OCI-LY1 (cell line): ENCODE measurements around the gene KLHL29.

ENCODE experiments used
- H2AFZ ChIP-seq: fragments of 200-600 bp; sonication (generic), shearing (Covaris generic); 2 replicates; pipeline ENCODE4 v1.6.0; 2014; ENCODE audit warnings: antibody characterized with exemption, mild to moderate bottlenecking, low read length
- H3F3A ChIP-seq: fragments of 200-600 bp; sonication (generic), shearing (Covaris generic); 2 replicates; pipeline ENCODE4 v1.6.0; 2014; ENCODE audit warnings: mild to moderate bottlenecking, antibody characterized with exemption, low read length, moderate library complexity; ENCODE audit not compliant: insufficient read depth
- H3K27ac ChIP-seq: fragments of 200-600 bp; sonication (generic); 2 replicates; pipeline ENCODE4 v1.5.1; 2014; ENCODE audit warnings: low read length, mixed run types, mild to moderate bottlenecking, low read depth; ENCODE audit not compliant: poor library complexity, severe bottlenecking
- H3K27me3 ChIP-seq: fragments of 200-600 bp; sonication (generic); 2 replicates; pipeline ENCODE4 v1.6.0; 2014; ENCODE audit warnings: antibody characterized with exemption, mild to moderate bottlenecking, low read length, moderate library complexity; ENCODE audit not compliant: insufficient read depth
- H3K36me3 ChIP-seq: fragments of 200-600 bp; sonication (generic); 2 replicates; pipeline ENCODE4 v1.6.1; 2014; ENCODE audit warnings: mild to moderate bottlenecking, antibody characterized with exemption, low read length, moderate library complexity, mixed read lengths; ENCODE audit not compliant: insufficient read depth
- H3K4me1 ChIP-seq: fragments of 200-600 bp; sonication (generic); 2 replicates; pipeline ENCODE4 v1.5.1; 2014; ENCODE audit warnings: mild to moderate bottlenecking, low read length, moderate library complexity; ENCODE audit not compliant: insufficient read depth, severe bottlenecking
- H3K4me2 ChIP-seq: fragments of 200-600 bp; sonication (generic), shearing (Covaris generic); 2 replicates; pipeline ENCODE4 v1.6.1; 2014; ENCODE audit warnings: low read length
- H3K4me3 ChIP-seq: fragments of 200-600 bp; sonication (generic); 2 replicates; pipeline ENCODE4 v1.5.1; 2014; ENCODE audit warnings: low read length, low read depth, mild to moderate bottlenecking, mixed read lengths; ENCODE audit not compliant: poor library complexity, severe bottlenecking
- H3K79me2 ChIP-seq: fragments of 200-600 bp; shearing (Covaris generic); 2 replicates; pipeline ENCODE4 v1.6.1; 2016; ENCODE audit warnings: mixed run types, low read length, mixed read lengths; ENCODE audit not compliant: insufficient read depth
- H3K9ac ChIP-seq: fragments of 200-600 bp; sonication (generic), shearing (Covaris generic); 2 replicates; pipeline ENCODE4 v1.6.1; 2014; ENCODE audit warnings: mild to moderate bottlenecking, low read length, mixed read lengths
- H3K9me2 ChIP-seq: fragments of 200-600 bp; sonication (generic), shearing (Covaris generic); 2 replicates; pipeline ENCODE4 v1.6.1; 2014; ENCODE audit warnings: low read depth, mild to moderate bottlenecking, low read length, mixed read lengths
- H3K9me3 ChIP-seq: fragments of 200-600 bp; shearing (Covaris generic); 2 replicates; pipeline ENCODE4 v1.6.1; 2014; ENCODE audit warnings: low read length, mixed read lengths
- H4K20me1 ChIP-seq: fragments of 200-600 bp; sonication (generic), shearing (Covaris generic); 2 replicates; pipeline ENCODE4 v1.6.0; 2016; ENCODE audit warnings: mild to moderate bottlenecking, low read length; ENCODE audit not compliant: insufficient read depth
- EZH2 ChIP-seq: fragments of 200-600 bp; sonication (generic), shearing (Covaris generic); IDR thresholded peaks from 2 replicates; pipeline ENCODE4 v1.8.0; 2017; ENCODE audit warnings: borderline replicate concordance, mixed run types, mild to moderate bottlenecking, antibody characterized with exemption, low read length, moderate library complexity, mixed read lengths
- TF ChIP-seq, protein P1 (sequence below): fragments of 200-600 bp; sonication (generic), shearing (Covaris generic); IDR thresholded peaks from 2 replicates; pipeline ENCODE4 v1.5.1; 2017; ENCODE audit warnings: mild to moderate bottlenecking, antibody characterized with exemption, low read length, moderate library complexity, mixed read lengths

The KLHL29 gene

DNA sequence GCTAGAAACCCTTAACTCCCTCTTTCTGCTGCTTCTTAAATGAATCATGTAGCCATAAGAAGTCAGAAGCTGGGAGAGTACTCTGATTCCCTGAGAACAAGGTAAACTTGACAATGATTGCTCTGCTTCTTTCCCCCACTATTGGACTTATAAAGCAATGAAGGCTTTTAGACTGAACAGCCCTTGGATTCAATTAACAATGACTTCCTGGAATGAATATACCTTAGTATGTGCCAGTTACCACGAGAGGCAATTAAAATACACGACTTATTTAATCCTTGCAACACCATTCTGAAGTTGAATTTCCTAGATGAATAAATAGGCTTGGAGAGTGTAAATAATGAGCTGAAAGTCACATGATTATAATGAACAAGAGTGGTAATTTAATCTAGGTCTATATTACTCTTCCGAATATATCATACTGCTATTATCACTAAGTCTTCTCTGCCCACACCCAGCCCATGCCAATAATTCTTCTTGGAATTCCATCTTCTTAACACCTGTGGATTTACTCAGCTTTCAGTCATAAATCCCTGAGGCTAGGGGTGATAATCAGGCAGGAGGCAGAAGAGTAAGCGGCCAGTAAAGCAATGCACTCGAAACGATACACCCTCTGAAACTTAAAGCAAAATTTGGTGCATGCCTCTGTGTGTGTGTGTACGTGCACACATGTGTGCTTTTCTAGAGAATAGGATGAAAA, 371.8 kb downstream of the KLHL29 start:
- Histone ChIP-seq H3K36me3 (peaks cover 67% of the 10 kb centered on the region; the same call in 1 of the 2 replicates), H3K4me3 (no peak overlapping the region), H2AFZ (no peak overlapping the region), H3K4me2 (no peak overlapping the region), H3K9me2 (no peaks in the 10 kb centered on the region), H3K27ac (no peak overlapping the region), H3K9ac (no peak overlapping the region), H4K20me1 (no peaks in the 10 kb centered on the region), H3K4me1 (no peaks in the 10 kb centered on the region), H3K27me3 (no peaks in the 10 kb centered on the region), H3K9me3 (no peaks in the 10 kb centered on the region), H3F3A (0 out of 2 replicates have a peak, but pooled peaks cover 2% of the 10 kb centered on the region), H3K79me2 (no peaks in the 10 kb centered on the region)
- TF ChIP-seq, protein P1, sequence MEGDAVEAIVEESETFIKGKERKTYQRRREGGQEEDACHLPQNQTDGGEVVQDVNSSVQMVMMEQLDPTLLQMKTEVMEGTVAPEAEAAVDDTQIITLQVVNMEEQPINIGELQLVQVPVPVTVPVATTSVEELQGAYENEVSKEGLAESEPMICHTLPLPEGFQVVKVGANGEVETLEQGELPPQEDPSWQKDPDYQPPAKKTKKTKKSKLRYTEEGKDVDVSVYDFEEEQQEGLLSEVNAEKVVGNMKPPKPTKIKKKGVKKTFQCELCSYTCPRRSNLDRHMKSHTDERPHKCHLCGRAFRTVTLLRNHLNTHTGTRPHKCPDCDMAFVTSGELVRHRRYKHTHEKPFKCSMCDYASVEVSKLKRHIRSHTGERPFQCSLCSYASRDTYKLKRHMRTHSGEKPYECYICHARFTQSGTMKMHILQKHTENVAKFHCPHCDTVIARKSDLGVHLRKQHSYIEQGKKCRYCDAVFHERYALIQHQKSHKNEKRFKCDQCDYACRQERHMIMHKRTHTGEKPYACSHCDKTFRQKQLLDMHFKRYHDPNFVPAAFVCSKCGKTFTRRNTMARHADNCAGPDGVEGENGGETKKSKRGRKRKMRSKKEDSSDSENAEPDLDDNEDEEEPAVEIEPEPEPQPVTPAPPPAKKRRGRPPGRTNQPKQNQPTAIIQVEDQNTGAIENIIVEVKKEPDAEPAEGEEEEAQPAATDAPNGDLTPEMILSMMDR = no peak

DNA sequence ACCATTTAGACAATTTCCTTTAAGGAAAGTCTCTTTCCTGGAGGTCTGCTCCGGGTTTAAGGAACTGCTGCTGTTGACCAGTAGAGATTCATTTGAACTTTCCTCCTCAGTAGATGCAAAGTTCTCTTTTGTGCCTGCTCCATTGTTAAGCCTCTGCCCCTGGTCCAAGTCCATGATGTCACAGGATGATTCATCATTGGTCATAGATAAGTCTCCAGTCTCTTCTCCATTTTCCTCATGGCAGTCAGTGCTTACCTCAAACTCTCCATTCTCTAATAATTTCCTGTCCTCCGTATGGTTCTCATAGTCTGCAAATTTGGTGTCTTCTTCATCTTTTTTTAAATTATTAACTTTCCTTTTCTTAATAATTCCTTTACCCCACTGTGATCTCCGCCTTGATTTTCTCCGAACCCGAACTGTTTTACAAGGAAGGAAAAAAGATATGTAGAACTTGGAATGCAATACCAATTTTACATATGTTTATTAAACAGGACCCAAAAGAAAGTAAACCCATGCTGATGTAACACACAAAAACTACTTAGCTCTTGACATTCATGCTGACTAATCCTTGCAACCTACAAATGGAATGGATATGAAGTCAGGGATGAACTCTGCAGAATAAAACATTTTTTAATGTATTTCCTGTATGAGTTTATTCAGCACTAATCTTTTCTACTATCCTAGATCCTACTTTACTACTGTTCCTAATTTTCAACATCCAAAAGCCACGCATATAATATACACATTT, 372.9 kb downstream of the KLHL29 start:
- H3K79me2 ChIP-seq = no peaks in the 10 kb centered on the region
- no peaks in the 10 kb centered on the region for H4K20me1 ChIP-seq
- no peaks in the 10 kb centered on the region for H3K27me3 ChIP-seq
- no peaks in the 10 kb centered on the region for H3K9me3 ChIP-seq
- H3K4me3 ChIP-seq = no peak overlapping the region
- no peak overlapping the region for H3K27ac ChIP-seq
- no peak overlapping the region for H3K9ac ChIP-seq
- no peak overlapping the region for H3K4me2 ChIP-seq
- no peaks in the 10 kb centered on the region for H3K9me2 ChIP-seq
- H2AFZ ChIP-seq = no peak overlapping the region
- 0 out of 2 replicates have a peak, but pooled peaks cover 2% of the 10 kb centered on the region for H3F3A ChIP-seq
- H3K36me3 ChIP-seq = peaks cover 61% of the 10 kb centered on the region; the same call in 1 of the 2 replicates
- TF ChIP-seq EZH2 = no peak
- TF ChIP-seq, protein P1 = no peak
- no peaks in the 10 kb centered on the region for H3K4me1 ChIP-seq
